Measurements from ENCODE around the gene CALY.

The CALY gene

DNA sequence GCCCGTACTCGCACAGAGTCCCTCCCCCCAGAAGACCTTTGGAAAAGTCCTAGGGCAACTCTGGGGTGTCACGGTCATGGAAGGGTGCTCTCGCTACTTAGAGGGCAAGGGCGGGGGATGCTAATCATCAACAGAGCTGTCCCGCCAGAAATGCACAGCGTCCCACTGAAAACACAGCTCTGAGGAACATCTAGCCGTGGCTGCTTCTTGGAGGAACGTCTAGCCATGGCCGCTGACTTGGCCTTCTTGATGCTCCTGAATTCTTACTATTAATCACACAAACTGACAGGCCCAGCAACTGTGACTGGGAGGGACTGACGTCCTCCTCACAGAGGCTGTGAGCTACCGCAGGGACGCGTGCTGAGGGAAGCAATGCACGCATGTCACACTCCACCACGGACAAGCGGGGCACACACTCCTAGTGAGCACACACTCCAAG, 29.7 kb downstream of the CALY start (continued):
- TF ChIP-seq, protein P1, sequence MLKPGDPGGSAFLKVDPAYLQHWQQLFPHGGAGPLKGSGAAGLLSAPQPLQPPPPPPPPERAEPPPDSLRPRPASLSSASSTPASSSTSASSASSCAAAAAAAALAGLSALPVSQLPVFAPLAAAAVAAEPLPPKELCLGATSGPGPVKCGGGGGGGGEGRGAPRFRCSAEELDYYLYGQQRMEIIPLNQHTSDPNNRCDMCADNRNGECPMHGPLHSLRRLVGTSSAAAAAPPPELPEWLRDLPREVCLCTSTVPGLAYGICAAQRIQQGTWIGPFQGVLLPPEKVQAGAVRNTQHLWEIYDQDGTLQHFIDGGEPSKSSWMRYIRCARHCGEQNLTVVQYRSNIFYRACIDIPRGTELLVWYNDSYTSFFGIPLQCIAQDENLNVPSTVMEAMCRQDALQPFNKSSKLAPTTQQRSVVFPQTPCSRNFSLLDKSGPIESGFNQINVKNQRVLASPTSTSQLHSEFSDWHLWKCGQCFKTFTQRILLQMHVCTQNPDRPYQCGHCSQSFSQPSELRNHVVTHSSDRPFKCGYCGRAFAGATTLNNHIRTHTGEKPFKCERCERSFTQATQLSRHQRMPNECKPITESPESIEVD (tag by site-specific recombination; IDR thresholded peaks at IDR 0.05), result no peak
- no peak for TF ChIP-seq ZFHX2 (tag by site-specific recombination; conservative IDR thresholded peaks at IDR 0.05)
- TF ChIP-seq ZNF394 (tag by site-specific recombination; IDR thresholded peaks at IDR 0.05; ENCODE audit: borderline replicate concordance), result no peak
- no peak for TF ChIP-seq ZFP69B (tag by site-specific recombination; IDR thresholded peaks at IDR 0.05)

DNA sequence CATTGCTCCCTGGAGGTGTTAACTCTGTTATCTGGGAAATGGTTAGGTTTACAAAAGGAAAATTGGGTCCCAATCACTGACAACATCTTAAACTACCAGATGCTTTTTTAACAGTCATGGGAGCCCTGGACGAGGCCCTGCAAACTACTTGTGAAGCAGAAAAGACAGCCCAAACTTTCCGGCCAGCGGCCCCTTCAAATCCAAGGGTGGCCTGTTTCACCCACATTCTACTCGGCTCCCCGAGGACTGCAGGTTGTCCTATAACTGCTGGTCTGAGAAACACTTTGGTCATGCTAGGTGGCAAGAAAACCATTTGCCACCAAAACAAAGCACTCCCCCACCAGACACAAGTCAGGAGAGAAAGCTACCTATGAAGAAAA, 30.6 kb downstream of the CALY start:
- H3K9me3 ChIP-seq (ENCODE audit: control insufficient read depth, insufficient read depth, low read depth, low read length), result no peaks in the 10 kb centered on the region
- H3K27ac ChIP-seq (ENCODE audit: extremely low read depth, low read depth, low read length), result no peak overlapping the region
- ChIA-PET POLR2A (no interaction called here), CTCF (interaction anchor here (0.7 to 2.4 kb wide), 3 partner anchors 28 to 286 kb away, joined by 3 to 5 read pairs (median 4); no protein-coding TSS in a partner anchor)
- TF ChIP-seq, protein P2, sequence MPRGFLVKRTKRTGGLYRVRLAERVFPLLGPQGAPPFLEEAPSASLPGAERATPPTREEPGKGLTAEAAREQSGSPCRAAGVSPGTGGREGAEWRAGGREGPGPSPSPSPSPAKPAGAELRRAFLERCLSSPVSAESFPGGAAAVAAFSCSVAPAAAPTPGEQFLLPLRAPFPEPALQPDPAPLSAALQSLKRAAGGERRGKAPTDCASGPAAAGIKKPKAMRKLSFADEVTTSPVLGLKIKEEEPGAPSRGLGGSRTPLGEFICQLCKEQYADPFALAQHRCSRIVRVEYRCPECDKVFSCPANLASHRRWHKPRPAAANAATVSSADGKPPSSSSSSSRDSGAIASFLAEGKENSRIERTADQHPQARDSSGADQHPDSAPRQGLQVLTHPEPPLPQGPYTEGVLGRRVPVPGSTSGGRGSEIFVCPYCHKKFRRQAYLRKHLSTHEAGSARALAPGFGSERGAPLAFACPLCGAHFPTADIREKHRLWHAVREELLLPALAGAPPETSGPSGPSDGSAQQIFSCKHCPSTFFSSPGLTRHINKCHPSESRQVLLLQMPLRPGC (tag by site-specific recombination; IDR thresholded peaks at IDR 0.05), result no peak
- no peak for TF ChIP-seq ZNF155 (tag by site-specific recombination; IDR thresholded peaks at IDR 0.05)
- no peak for TF ChIP-seq GLI2 (tag by site-specific recombination; IDR thresholded peaks at IDR 0.05; ENCODE audit: borderline replicate concordance, low read depth)
- no peak for TF ChIP-seq KLF10 (tag by site-specific recombination; IDR thresholded peaks at IDR 0.05)
- TF ChIP-seq, protein P3, sequence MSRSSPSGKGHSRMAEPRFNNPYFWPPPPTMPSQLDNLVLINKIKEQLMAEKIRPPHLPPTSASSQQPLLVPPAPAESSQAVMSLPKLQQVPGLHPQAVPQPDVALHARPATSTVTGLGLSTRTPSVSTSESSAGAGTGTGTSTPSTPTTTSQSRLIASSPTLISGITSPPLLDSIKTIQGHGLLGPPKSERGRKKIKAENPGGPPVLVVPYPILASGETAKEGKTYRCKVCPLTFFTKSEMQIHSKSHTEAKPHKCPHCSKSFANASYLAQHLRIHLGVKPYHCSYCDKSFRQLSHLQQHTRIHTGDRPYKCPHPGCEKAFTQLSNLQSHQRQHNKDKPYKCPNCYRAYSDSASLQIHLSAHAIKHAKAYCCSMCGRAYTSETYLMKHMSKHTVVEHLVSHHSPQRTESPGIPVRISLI (tag by site-specific recombination; IDR thresholded peaks at IDR 0.05), result no peak
- TF ChIP-seq ZNF292 (tag by site-specific recombination; IDR thresholded peaks at IDR 0.05; ENCODE audit: borderline replicate concordance, low read depth), result no peak
- TF ChIP-seq ZNF768 (tag by site-specific recombination; IDR thresholded peaks at IDR 0.05), result no peak
- no peak for TF ChIP-seq GLIS1 (tag by site-specific recombination; IDR thresholded peaks at IDR 0.05)
- TF ChIP-seq, protein P4, sequence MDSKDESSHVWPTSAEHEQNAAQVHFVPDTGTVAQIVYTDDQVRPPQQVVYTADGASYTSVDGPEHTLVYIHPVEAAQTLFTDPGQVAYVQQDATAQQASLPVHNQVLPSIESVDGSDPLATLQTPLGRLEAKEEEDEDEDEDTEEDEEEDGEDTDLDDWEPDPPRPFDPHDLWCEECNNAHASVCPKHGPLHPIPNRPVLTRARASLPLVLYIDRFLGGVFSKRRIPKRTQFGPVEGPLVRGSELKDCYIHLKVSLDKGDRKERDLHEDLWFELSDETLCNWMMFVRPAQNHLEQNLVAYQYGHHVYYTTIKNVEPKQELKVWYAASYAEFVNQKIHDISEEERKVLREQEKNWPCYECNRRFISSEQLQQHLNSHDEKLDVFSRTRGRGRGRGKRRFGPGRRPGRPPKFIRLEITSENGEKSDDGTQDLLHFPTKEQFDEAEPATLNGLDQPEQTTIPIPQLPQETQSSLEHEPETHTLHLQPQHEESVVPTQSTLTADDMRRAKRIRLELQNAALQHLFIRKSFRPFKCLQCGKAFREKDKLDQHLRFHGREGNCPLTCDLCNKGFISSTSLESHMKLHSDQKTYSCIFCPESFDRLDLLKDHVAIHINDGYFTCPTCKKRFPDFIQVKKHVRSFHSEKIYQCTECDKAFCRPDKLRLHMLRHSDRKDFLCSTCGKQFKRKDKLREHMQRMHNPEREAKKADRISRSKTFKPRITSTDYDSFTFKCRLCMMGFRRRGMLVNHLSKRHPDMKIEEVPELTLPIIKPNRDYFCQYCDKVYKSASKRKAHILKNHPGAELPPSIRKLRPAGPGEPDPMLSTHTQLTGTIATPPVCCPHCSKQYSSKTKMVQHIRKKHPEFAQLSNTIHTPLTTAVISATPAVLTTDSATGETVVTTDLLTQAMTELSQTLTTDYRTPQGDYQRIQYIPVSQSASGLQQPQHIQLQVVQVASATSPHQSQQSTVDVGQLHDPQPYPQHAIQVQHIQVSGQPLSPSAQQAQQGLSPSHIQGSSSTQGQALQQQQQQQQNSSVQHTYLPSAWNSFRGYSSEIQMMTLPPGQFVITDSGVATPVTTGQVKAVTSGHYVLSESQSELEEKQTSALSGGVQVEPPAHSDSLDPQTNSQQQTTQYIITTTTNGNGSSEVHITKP (tag by site-specific recombination; IDR thresholded peaks at IDR 0.05), result no peak
- TF ChIP-seq, protein P5, sequence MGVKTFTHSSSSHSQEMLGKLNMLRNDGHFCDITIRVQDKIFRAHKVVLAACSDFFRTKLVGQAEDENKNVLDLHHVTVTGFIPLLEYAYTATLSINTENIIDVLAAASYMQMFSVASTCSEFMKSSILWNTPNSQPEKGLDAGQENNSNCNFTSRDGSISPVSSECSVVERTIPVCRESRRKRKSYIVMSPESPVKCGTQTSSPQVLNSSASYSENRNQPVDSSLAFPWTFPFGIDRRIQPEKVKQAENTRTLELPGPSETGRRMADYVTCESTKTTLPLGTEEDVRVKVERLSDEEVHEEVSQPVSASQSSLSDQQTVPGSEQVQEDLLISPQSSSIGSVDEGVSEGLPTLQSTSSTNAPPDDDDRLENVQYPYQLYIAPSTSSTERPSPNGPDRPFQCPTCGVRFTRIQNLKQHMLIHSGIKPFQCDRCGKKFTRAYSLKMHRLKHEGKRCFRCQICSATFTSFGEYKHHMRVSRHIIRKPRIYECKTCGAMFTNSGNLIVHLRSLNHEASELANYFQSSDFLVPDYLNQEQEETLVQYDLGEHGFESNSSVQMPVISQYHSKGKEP (tag by site-specific recombination; IDR thresholded peaks at IDR 0.05), result no peak
- no peak for TF ChIP-seq REPIN1 (tag by site-specific recombination; IDR thresholded peaks at IDR 0.05; ENCODE audit: low read depth)
- no peak for TF ChIP-seq ZNF707 (tag by site-specific recombination; IDR thresholded peaks at IDR 0.05)
- TF ChIP-seq ZNF302 (tag by site-specific recombination; IDR thresholded peaks at IDR 0.05; ENCODE audit: low read depth), result no peak
- TF ChIP-seq, protein P6, sequence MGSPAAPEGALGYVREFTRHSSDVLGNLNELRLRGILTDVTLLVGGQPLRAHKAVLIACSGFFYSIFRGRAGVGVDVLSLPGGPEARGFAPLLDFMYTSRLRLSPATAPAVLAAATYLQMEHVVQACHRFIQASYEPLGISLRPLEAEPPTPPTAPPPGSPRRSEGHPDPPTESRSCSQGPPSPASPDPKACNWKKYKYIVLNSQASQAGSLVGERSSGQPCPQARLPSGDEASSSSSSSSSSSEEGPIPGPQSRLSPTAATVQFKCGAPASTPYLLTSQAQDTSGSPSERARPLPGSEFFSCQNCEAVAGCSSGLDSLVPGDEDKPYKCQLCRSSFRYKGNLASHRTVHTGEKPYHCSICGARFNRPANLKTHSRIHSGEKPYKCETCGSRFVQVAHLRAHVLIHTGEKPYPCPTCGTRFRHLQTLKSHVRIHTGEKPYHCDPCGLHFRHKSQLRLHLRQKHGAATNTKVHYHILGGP (tag by site-specific recombination; IDR thresholded peaks at IDR 0.05), result no peak
- no peak for TF ChIP-seq ZNF544 (tag by site-specific recombination; IDR thresholded peaks at IDR 0.05)
- TF ChIP-seq ZBTB8A (tag by site-specific recombination; IDR thresholded peaks at IDR 0.05), result no peak
- no peak for TF ChIP-seq ZNF174 (tag by site-specific recombination; IDR thresholded peaks at IDR 0.05)
- no peak for TF ChIP-seq TCF7L2 (IDR thresholded peaks at IDR 0.05; ENCODE audit: borderline replicate concordance, low read depth, low read length)
- TF ChIP-seq SALL2 (tag by site-specific recombination; IDR thresholded peaks at IDR 0.05; ENCODE audit: borderline replicate concordance), result no peak
- TF ChIP-seq, protein P7, sequence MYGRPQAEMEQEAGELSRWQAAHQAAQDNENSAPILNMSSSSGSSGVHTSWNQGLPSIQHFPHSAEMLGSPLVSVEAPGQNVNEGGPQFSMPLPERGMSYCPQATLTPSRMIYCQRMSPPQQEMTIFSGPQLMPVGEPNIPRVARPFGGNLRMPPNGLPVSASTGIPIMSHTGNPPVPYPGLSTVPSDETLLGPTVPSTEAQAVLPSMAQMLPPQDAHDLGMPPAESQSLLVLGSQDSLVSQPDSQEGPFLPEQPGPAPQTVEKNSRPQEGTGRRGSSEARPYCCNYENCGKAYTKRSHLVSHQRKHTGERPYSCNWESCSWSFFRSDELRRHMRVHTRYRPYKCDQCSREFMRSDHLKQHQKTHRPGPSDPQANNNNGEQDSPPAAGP (tag by site-specific recombination; IDR thresholded peaks at IDR 0.05), result no peak
- peaks cover 9 to 49% of the 10 kb centered on the region in 2 experiments; a peak in 2 of 3 replicates for H3K36me3 ChIP-seq (ENCODE audit: control insufficient read depth in 2 of 2, insufficient read depth in 1 of 2, low read length in 2 of 2)
- no peak overlapping the region for H3K4me3 ChIP-seq (ENCODE audit: low read depth, low read length)
- no peaks in the 10 kb centered on the region for H3K4me1 ChIP-seq (ENCODE audit: control insufficient read depth, insufficient read depth, low read length)
